ENCODE data around the gene SLC35F2.
A peak's percentile ranks its signal among the peaks of the same experiment; 100 is the strongest.
"Not testable (repeated sequence)": the region's sequence is repeated elsewhere in the genome, so short reads cannot be mapped to it uniquely, and the experiment has no call there.

SLC35F2 gene, protein sequence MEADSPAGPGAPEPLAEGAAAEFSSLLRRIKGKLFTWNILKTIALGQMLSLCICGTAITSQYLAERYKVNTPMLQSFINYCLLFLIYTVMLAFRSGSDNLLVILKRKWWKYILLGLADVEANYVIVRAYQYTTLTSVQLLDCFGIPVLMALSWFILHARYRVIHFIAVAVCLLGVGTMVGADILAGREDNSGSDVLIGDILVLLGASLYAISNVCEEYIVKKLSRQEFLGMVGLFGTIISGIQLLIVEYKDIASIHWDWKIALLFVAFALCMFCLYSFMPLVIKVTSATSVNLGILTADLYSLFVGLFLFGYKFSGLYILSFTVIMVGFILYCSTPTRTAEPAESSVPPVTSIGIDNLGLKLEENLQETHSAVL

GRCh38 chr11:107858217-107859070 lies at the start of gene SLC35F2:
Gene SLC35F2, minus strand, starts transcription at chr11:107858787. Its CDS starts 20 bp downstream, at chr11:107858767.
- DNase-seq = peak; percentile 58 to 63

GRCh38 chr11:107908211-107908610 lies 49.6 kb upstream of the SLC35F2 start:
- DNase-seq = no peak

DNA sequence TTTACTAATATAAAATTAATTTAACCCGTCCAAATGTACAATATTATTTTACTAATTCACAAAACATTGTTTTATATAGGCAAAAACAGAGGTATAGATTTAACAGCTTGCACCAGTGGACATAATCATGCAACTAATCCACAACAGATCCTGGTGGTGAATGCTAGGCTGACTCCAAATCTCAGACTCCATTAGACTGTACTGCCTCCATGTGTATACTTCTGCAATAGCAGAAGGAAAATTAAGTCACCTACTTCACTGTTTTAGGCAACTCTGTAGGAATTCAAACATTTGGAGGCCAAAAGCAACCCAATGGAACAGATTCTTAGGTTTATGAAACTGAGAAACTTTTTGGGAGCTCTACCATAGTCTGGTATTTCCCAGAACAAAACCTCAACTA lies 39.7 kb upstream of the SLC35F2 start:
- no peak for DNase-seq

- no peak for DNase-seq
Observed at GRCh38 chr11:107882095-107882820, 23.7 kb upstream of the SLC35F2 start.

DNA sequence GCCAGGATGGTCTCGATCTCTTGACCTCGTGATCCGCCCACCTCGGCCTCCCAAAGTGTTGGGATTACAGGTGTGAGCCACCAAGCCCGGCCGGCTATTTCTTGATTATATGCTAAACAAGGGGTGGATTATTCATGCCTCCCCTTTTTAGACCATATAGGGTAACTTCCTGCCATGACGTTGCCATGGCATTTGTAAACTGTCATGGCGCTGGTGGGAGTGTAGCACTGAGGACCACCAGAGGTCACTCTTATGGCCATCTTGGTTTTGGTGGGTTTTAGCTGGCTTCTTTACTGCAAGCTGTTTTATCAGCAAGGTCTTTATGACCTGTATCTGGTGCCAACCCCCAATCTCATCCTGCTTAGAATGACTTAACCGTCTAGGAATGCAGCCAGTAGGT lies 22.9 kb upstream of the SLC35F2 start:
- not testable (repeated sequence) for DNase-seq

DNA sequence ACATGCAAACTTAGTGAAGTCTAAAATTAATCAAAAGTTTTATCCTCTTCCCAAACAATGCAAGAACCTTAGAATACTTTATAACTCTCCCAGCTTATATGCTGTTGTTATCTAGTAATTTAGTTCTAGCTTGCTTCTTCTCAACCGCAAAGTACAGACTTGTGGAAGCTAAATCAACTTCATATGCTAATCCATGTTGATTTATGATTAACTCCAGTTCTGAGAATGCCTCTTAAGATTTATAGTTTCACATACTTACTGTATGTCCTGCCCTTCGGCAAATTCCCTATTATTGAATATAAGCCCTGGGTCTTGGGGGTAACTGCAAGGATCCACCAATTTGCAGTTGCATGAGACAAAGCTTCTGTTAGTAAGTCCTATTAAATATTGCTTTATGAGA lies 17.6 kb upstream of the SLC35F2 start:
- DNase-seq = no peak

GRCh38 chr11:107864591-107864990 lies 6.0 kb upstream of the SLC35F2 start:
- DNase-seq = no peak

DNA sequence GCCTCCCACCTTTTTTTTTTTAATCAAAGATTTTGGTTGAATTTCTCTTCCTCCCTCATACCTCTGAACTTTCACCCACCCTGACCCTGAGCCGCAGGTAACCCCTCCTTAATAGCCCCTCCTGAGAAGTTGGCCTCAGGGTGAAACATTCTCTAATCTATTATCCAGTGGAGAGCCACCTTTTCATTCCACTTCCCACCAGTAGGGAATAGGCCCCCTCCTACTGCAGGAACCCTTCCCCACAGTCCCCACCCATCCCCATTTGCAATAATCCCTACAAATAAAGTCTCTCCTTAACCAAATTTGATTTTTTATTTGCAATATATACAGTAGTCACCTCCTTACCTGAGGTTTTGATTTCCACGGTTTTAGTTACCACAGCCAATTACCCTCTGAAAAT lies 2.1 kb upstream of the SLC35F2 start:
- no peak for DNase-seq

DNA sequence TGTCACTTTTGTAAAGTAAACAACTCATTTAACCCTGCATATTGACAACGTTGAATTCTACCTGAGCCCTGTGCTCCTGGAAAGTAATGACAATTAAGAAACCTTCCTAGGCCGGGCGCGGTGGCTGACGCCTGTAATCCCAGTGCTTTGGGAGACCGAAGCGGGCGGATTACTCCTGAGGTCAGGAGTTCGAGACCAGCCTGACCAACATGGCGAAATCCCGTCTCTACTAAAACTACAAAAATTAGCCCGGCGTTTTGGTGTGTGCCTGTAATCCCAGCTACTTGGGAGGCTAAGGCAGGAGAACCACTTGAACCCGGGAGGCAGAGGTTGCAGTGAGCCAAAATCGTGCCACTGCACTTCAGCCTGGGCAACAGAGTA lies 1.6 kb upstream of the SLC35F2 start:
- DNase-seq = not testable (repeated sequence)

DNA sequence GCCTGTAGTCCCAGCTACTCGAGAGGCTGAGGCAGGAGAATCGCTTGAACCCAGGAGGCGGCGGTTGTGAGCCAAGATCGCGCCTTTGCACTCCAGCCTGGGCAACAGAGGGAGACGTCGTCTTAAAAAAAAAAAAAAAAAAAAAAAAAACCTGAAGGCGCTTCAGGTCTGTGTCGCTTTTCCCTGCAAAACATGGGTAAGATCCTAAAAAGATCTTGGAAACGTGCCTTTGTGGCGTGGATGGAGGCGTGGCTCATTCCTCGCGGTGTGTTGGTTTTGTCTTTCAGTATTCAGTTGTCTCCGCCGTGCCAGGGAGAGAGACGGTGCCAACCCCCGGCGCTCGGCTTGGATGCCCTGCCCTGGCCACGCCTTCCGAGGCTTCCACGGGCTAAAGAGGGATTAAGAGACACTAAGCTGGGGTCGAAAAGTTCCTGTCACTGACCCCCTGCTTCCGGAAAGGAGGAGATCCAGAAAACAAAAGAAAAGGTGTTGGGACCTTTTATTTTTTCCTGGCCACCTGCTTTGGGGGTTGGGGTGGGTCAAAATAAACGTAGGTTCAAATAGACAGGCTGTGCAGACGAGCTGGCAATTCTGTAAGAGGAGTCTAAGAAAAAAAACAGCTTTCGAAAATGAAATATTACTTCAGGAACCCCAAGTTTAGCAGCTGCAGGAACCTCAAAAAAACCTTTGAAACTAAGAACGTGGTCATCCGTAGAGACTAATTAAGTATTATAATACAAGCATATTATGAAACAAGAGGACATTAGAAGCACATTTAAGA lies 1.1 kb upstream of the SLC35F2 start:
- peak; percentile 24 to 36 for DNase-seq

DNA sequence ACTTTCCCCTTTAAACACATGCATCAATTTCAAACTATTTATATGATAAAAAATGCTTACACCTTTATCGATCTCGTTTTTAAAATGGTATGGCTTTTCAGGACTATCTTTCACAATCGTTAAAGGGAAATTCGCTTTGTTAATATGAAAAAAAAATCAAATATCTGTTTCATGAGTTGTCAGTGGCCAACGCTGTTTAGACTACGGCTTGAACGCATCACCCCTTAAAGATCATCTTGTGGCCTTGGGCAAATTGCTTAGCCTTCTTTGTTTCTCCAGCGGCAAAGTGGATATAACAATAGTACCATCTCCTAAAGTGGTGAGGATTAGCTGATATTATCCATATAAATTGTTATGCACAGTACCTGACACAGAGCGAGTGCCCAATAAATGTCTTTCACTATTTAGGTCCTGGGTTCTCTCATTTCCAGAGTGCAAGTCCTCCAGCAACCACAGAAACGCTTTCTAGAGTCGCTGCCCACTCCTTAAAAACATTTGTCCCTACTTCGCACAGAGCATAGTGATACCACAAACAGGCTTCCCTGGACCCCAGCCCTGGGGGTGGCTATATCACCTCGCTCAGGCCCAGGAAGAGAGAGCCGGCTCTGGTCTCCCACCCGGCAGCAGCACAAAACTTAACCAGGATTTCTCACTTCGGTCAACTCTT lies 904 bp downstream of the SLC35F2 start:
- peak in 1 of 2 donors; percentile 24 for DNase-seq

GRCh38 chr11:107856981-107857517 lies 1.5 kb downstream of the SLC35F2 start:
- no peak for DNase-seq

DNA sequence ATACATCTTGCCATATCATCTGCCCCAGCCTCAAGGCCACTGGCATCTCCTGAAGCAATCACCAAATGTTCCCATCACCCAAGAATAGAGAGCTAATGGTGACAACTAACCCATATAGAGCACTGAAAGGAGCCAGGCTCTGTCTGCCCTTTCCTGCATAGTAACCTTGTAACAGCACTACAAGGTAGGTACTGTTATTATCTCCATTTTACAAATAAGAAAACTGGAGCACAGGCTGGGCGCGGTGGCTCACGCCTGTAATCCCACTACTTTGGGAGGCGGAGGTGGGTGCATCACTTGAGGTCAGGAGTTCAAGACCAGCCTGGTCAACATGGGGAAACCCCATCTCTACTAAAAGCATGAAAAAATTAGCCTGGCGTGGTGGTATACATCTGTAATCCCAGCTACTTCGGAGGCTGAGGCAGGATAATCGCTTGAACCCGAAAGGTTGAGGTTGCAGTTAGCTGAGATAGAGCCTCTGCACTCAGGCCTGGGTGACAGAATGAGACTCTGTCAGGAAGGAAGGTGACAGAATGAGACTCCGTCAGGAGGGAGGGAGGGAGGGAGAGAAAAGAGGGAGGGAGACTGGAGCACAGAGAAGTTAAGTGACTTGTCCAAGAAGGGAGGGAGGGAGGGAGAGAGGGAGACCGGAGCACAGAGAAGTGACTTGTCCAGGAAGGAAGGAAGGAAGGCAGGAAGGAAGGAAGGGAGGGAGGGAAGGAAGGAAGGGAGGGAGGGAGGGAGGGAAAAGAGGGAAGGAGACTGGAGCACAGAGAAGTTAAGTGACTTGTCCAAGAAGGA lies 2.2 kb downstream of the SLC35F2 start:
- DNase-seq = no peak

- DNase-seq = no peak
Observed at GRCh38 chr11:107853070-107853469, 5.5 kb downstream of the SLC35F2 start.

DNA sequence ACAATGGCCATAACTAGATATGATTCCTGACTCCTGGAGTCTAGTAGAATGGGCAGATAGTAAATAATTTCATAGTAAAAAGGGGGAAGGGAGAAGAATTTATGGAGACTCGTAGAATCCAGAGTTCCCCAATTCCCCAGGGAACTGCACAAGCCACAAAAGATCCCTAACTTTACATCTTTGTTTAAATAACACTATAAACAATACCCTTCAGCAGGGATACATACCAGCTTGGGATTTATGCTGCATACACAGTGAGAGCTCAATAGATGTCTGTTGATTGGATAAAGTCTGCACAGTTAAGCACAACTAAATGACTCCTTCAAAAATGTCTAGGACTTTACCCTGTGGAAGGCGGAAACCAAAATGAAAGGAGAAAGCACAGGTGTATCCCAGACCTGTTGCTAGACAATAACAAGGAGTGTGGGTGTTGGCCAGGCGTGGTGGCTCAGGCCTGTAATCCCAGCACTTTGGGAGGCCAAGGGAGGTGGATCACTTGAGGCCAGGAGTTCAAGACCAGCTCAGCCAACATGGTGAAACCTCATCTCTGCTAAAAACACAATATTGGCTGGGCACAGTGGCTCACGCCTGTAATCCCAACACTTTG lies 6.8 kb downstream of the SLC35F2 start:
- DNase-seq = no peak

- DNase-seq = no peak
Observed at GRCh38 chr11:107849790-107850189, 8.8 kb downstream of the SLC35F2 start.

GRCh38 chr11:107848345-107848744 lies 10.2 kb downstream of the SLC35F2 start:
- DNase-seq = no peak

- no peak for DNase-seq
Observed at GRCh38 chr11:107847184-107847583, 11.4 kb downstream of the SLC35F2 start.

- DNase-seq = no peak
Observed at GRCh38 chr11:107844041-107844440, 14.5 kb downstream of the SLC35F2 start.

GRCh38 chr11:107842412-107843100 lies 16.0 kb downstream of the SLC35F2 start:
- no peak for DNase-seq

Data from stimulated activated CD4-positive, alpha-beta T cell treated with anti-CD3 and anti-CD28 coated beads, Interleukin-2, amount 100 ng/mL, for 48 hours (primary cell).